PFSK-1 (cell line): ENCODE results near the gene H2BK1.

Experiments used
- POLR2AphosphoS5 ChIP-seq: IDR thresholded peaks from 2 replicates; pipeline ENCODE4 v1.6.1; 2012; ENCODE audit warnings: low read depth, mild to moderate bottlenecking, control low read depth, low read length, moderate library complexity
- TF ChIP-seq, protein P1 (sequence below), 2 experiments: IDR thresholded peaks; 2 replicates each; pipeline versions ENCODE4 v1.6.1 to v1.8.0; 2011 to 2012; ENCODE audit warnings: low read depth in 2 of 2, low read length in 2 of 2, control low read depth in 1 of 2, inconsistent platforms in 1 of 2, mild to moderate bottlenecking in 1 of 2, moderate library complexity in 1 of 2; ENCODE audit not compliant: insufficient read depth in 1 of 2

DNA sequence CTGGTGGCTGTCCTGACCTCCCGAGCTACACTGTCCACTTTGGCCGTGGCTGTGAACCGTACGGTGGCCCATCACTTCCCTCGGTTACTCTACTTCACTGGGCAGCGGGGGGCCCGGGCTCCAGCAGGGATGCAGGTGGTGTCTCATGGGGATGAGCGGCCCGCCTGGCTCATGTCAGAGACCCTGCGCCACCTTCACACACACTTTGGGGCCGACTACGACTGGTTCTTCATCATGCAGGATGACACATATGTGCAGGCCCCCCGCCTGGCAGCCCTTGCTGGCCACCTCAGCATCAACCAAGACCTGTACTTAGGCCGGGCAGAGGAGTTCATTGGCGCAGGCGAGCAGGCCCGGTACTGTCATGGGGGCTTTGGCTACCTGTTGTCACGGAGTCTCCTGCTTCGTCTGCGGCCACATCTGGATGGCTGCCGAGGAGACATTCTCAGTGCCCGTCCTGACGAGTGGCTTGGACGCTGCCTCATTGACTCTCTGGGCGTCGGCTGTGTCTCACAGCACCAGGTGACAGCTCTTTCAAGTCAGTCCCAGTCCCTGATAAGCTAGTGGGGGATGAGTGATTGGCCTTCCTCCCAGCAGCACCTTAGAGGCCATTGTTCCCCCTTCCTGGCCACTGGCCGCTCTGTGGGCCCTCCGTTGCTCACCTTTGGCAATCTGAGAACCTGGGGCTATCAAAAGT is 25.0 kb upstream of the H2BK1 start:
- no peak for TF ChIP-seq POLR2AphosphoS5
- TF ChIP-seq, protein P1, sequence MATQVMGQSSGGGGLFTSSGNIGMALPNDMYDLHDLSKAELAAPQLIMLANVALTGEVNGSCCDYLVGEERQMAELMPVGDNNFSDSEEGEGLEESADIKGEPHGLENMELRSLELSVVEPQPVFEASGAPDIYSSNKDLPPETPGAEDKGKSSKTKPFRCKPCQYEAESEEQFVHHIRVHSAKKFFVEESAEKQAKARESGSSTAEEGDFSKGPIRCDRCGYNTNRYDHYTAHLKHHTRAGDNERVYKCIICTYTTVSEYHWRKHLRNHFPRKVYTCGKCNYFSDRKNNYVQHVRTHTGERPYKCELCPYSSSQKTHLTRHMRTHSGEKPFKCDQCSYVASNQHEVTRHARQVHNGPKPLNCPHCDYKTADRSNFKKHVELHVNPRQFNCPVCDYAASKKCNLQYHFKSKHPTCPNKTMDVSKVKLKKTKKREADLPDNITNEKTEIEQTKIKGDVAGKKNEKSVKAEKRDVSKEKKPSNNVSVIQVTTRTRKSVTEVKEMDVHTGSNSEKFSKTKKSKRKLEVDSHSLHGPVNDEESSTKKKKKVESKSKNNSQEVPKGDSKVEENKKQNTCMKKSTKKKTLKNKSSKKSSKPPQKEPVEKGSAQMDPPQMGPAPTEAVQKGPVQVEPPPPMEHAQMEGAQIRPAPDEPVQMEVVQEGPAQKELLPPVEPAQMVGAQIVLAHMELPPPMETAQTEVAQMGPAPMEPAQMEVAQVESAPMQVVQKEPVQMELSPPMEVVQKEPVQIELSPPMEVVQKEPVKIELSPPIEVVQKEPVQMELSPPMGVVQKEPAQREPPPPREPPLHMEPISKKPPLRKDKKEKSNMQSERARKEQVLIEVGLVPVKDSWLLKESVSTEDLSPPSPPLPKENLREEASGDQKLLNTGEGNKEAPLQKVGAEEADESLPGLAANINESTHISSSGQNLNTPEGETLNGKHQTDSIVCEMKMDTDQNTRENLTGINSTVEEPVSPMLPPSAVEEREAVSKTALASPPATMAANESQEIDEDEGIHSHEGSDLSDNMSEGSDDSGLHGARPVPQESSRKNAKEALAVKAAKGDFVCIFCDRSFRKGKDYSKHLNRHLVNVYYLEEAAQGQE (IDR thresholded peaks at IDR 0.05; ENCODE audit: insufficient read depth in 1 of 2, low read depth in 2 of 2, low read length in 2 of 2): no peak
